Esophagus squamous epithelium (tissue), 5 donors: Measurements from ENCODE around the gene DCBLD1. TPM values are rescaled to one million over a fixed set of nuclear protein-coding genes. Genes with fewer than 3 reads are reported as not detected.

Experiments
- DNase-seq: peaks from one replicate; lab custom pipeline; 2025; lab: John Stamatoyannopoulos, UW
- H3K27ac ChIP-seq, 4 donors: fragments of 200-600 bp; sonication (generic); one replicate each; pipeline ENCODE4 v1.5.1; 2016 to 2019; ENCODE audit warnings: mild to moderate bottlenecking in 1 of 4
- H3K27me3 ChIP-seq, 4 donors: fragments of 200-600 bp; sonication (generic); 1 replicate in 3 of 4; 2 replicates in 1 of 4; pipeline versions ENCODE4 v1.5.1 to v1.6.0; 2017 to 2021; ENCODE audit warnings: antibody characterized with exemption in 1 of 4
- H3K36me3 ChIP-seq, 3 donors: fragments of 200-600 bp; sonication (generic); one replicate each; pipeline ENCODE4 v1.5.1; 2016 to 2019
- H3K4me1 ChIP-seq, 3 donors: fragments of 200-600 bp; sonication (generic); one replicate each; pipeline ENCODE4 v1.5.1; 2017 to 2019
- H3K4me3 ChIP-seq, 4 donors: fragments of 200-600 bp; sonication (generic); 1 replicate in 3 of 4; 2 replicates in 1 of 4; pipeline ENCODE4 v1.5.1; 2016 to 2019; ENCODE audit warnings: mild to moderate bottlenecking in 2 of 4, moderate library complexity in 1 of 4
- H3K9me3 ChIP-seq, 3 donors: fragments of 200-600 bp; sonication (generic); one replicate each; pipeline ENCODE4 v1.5.1; 2016 to 2019
- CTCF ChIP-seq, 6 experiments: fragments of 450-650 bp in 4 of 6; fragments of 200-600 bp in 2 of 6; sonication (generic) in 2 of 6; IDR thresholded peaks; one replicate each; pipeline ENCODE4 v1.5.1; 2016 to 2019; ENCODE audit warnings: antibody characterized with exemption in 6 of 6, mild to moderate bottlenecking in 4 of 6, moderate library complexity in 4 of 6
- POLR2A ChIP-seq, 4 donors: fragments of 450-650 bp; IDR thresholded peaks; one replicate each; pipeline ENCODE4 v1.6.1; 2017; ENCODE audit warnings: antibody characterized with exemption in 4 of 4, mild to moderate bottlenecking in 4 of 4, moderate library complexity in 3 of 4
- WGBS, 2 donors: methylation state at CpG; one replicate each; pipeline ENCODE4 v1.1.5; 2018; 5-methylcytosine and 5-hydroxymethylcytosine counted together
- intact Hi-C: fragments of 100-400 bp; cut with DNase I; formaldehyde crosslinking; loops from one replicate; pipeline ENCODE4 v1.15.0; 2022
- total RNA-seq, 4 donors: library from RNA; depleted of rRNA; stranded (reverse); fragments of >200 nt; gene quantifications; one replicate each; pipeline ENCODE4 v1.1.0, GENCODE V29; 2016
- donor health status: DM: yes; HTN: yes; CAD: no.

DCBLD1 gene
- total RNA-seq, 4 donors from 2014 or later = 6.7 to 19.1 (median 10.8) TPM

GRCh38 chr6:117491916-117492315 is 9.4 kb downstream of the DCBLD1 start:
- TF ChIP-seq POLR2A (IDR thresholded peaks at IDR 0.05) = no peak
- TF ChIP-seq CTCF (IDR thresholded peaks at IDR 0.05) = no peak
- 81 to 83% methylated on average over 5 of the region's 5 CpGs for WGBS, 2 donors
- no peaks in the 10 kb centered on the region for H3K9me3 ChIP-seq
- intact Hi-C loops = no loop called here
- no peaks in the 10 kb centered on the region for H3K27me3 ChIP-seq
- no peak overlapping the region for H3K27ac ChIP-seq
- no peak overlapping the region for H3K4me3 ChIP-seq
- no peak for DNase-seq
- H3K4me1 ChIP-seq = peaks cover 0 to 31% (median 19%) of the 10 kb centered on the region in 3 donors
- H3K36me3 ChIP-seq = no peaks in the 10 kb centered on the region

GRCh38 chr6:117493470-117493869 is 11.0 kb downstream of the DCBLD1 start:
- no peak for TF ChIP-seq POLR2A (IDR thresholded peaks at IDR 0.05)
- TF ChIP-seq CTCF (IDR thresholded peaks at IDR 0.05) = no peak
- no peaks in the 10 kb centered on the region for H3K9me3 ChIP-seq
- intact Hi-C loops = no loop called here
- no peaks in the 10 kb centered on the region for H3K36me3 ChIP-seq
- DNase-seq = no peak
- H3K27ac ChIP-seq = no peak overlapping the region
- peaks cover 0 to 46% (median 31%) of the 10 kb centered on the region in 3 donors for H3K4me1 ChIP-seq
- no peak overlapping the region for H3K4me3 ChIP-seq
- H3K27me3 ChIP-seq = no peaks in the 10 kb centered on the region
- WGBS, 2 donors = 96 to 97% methylated on average over 2 of the region's 2 CpGs

GRCh38 chr6:117494283-117494682 is 11.8 kb downstream of the DCBLD1 start:
- TF ChIP-seq CTCF (IDR thresholded peaks at IDR 0.05) (no peak), POLR2A (IDR thresholded peaks at IDR 0.05) (no peak)
- Histone ChIP-seq H3K4me1 (peaks cover 0 to 53% (median 36%) of the 10 kb centered on the region in 3 donors), H3K9me3 (no peaks in the 10 kb centered on the region), H3K4me3 (no peak overlapping the region), H3K36me3 (no peaks in the 10 kb centered on the region), H3K27ac (peak overlapping the region in 2 of 4 donors; percentile 59 to 63), H3K27me3 (no peaks in the 10 kb centered on the region)
- 60 to 61% methylated on average over 2 of the region's 2 CpGs for WGBS, 2 donors
- DNase-seq = no peak
- intact Hi-C loops = no loop called here

GRCh38 chr6:117494694-117495318 is 12.3 kb downstream of the DCBLD1 start:
- Histone ChIP-seq H3K4me1 (peaks cover 0 to 53% (median 36%) of the 10 kb centered on the region in 3 donors), H3K27me3 (no peaks in the 10 kb centered on the region), H3K36me3 (no peaks in the 10 kb centered on the region), H3K9me3 (no peaks in the 10 kb centered on the region), H3K27ac (peak overlapping the region in 3 of 4 donors; percentile 26 to 63 (median 59)), H3K4me3 (no peak overlapping the region)
- DNase-seq = no peak
- intact Hi-C loops = no loop called here
- 56 to 59% methylated on average over 3 of the region's 3 CpGs for WGBS, 2 donors
- TF ChIP-seq POLR2A (IDR thresholded peaks at IDR 0.05) (no peak), CTCF (IDR thresholded peaks at IDR 0.05) (no peak)

- intact Hi-C loops = no loop called here
- Histone ChIP-seq H3K4me3 (no peak overlapping the region), H3K27me3 (no peaks in the 10 kb centered on the region), H3K36me3 (no peaks in the 10 kb centered on the region), H3K27ac (peak overlapping the region; percentile 38 to 63 (median 54)), H3K9me3 (no peaks in the 10 kb centered on the region), H3K4me1 (peaks cover 0 to 53% (median 36%) of the 10 kb centered on the region in 3 donors)
- no peak for DNase-seq
- TF ChIP-seq POLR2A (IDR thresholded peaks at IDR 0.05) (no peak), CTCF (IDR thresholded peaks at IDR 0.05) (no peak)
These were observed 13.0 kb downstream of the DCBLD1 start for GRCh38 chr6:117495425-117495824.
